Renal cortex interstitium (tissue), 11 donors: ENCODE measurements around the gene FOXO3. TPM values are rescaled to one million over a fixed set of nuclear protein-coding genes. Genes with fewer than 3 reads are reported as not detected.
"Not testable (repeated sequence)": the region's sequence is repeated elsewhere in the genome, so short reads cannot be mapped to it uniquely, and the experiment has no call there.

Experiments used
- DNase-seq, 11 donors: peaks; one replicate each; pipeline ENCODE4 v3.0.0-alpha.2; 2013; ENCODE audit warnings: low read depth in 9 of 11, low spot score in 4 of 11; ENCODE audit errors: extremely low read depth in 1 of 11
- polyA plus RNA-seq, 3 donors: library from polyadenylated mRNA; unstranded; fragments of 120-200 nt; gene quantifications; one replicate each; pipeline ENCODE4 v1.2.1, GENCODE V29; 2013; ENCODE audit not compliant: insufficient read length in 3 of 3

The FOXO3 gene
- polyA plus RNA-seq, 3 donors: 50.4 to 54.4 (median 50.6) TPM

DNA sequence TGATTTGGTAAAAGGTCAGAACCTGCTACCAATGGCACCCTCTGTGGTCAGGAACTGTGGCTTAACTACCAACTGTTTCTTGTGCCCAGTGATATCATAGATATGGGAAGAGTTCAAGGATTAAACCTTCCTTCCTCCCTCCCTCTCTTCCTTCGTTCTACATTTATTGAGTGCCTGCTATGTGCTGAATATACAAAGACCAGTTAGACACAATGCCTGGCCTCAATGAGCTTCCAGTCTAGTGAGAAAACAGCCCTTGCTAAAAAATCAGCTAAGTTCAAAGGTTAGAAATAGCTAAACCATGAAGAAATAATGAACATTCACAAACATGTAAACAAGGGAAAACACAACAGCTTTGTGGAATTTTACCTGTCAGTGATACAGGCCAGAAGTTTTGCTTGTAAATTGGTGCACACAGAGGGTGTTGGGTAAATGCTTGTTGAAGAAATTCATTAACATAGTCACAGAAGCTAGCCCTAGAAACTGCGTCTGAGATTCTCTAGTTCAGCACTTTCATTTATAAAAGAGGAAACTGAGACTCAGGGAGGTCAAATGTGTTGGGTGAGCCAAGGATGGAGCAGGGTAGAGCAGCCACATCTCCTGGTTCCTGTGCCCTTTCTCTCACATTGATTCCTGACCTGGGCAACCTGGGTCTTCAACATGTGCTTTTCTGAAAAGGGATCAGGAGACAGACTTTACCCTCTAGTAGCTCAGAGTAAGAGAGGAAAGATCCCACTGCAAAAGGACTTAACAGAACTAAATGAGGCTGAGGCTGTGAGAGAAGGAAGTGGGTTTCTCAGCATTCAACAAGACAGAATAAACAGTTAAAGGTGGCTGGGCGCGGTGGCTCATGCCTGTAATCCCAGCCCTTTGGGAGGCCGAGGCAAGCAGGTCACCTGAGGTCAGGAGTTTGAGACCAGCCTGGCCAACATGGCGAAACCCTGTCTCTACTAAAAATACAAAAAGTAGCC, 14.4 kb upstream of the FOXO3 start:
- DNase-seq: no peak

DNA sequence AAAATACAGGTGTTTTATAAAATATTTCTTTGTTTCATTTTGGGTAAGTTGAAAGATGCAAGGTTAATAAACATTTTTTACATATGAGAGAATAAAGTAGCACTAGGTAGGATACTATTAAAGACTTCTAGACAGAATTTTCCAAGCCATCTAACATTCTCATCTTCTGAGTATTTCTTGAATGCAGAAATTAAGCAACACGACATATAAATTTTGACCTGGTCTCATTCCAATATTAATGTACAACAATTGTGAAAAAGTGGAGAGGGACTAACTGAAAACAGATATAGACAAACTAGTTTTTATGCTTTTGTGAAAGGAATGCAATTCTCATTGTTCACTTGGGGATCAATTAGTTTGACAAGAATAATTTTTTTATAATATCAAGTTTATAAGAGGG, 11.5 kb upstream of the FOXO3 start:
- DNase-seq: no peak

DNA sequence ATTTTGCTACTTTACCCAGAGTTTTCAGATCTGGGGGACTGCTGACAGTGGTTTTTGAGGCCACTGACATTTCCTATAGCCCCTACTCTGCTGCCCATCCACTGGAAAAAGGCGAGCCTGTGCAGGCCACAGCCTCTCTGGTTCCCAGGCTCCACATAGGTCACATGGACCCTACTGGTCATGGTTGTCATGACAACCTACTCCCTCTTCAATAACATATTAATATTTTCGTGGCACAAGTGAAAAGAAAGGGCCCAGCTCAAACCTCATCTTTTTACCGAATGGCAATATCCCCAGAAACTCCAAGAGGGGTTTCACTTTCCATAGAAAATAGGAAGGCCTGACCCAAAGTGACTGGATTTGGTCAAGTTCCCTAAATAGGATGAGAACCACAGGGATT, 11.0 kb upstream of the FOXO3 start:
- DNase-seq: no peak

DNA sequence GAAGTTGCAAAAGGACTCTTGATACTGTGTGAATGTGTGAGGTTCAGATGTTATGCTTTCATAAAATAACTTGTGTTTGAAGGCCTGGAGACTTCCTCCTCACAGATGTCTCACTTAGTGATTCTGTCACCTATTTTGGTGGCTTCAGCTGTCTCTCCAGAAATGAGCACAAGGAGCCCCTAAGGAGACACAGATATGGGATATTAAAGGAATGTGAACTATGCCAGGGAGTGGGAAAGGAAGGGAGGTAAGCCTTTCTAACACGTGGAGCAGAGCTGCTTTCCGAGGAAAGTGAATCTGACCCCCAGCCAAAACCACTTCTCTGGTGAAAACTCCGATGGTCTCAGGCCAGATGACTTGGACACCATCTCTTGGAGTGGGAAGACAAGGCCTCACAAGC, 10.5 kb upstream of the FOXO3 start:
- DNase-seq: no peak

DNA sequence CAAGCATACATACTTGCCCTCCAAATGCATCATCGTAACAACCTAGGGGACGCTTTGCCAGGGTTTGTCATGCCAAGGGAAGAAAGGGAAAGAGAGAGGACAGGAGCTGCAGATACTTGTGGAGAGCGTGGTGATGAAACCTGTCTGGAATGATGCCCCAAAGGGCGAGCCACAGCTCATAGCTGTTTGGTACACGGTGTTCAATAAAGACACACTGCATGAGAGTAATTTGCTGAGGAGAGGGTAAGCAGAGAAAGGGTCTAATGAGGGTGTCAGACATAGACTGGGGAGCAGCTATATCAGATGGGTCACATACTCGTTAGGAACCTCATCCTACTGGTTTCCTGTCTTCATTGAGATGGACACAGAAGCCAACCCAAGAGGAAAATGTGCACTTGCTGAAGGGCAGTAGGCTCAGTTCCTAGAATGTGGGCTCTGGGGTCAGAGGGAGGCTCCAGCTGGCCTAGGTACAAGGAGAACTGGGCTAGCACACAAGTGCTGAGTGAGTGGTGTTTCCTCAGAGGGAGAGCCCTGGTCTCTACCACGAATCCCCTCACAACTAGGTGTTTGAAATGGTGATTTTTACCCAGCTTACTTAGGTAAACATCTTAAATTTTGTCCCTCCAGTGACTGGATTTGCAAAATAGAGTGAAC, 5.2 kb upstream of the FOXO3 start:
- no peak for DNase-seq

DNA sequence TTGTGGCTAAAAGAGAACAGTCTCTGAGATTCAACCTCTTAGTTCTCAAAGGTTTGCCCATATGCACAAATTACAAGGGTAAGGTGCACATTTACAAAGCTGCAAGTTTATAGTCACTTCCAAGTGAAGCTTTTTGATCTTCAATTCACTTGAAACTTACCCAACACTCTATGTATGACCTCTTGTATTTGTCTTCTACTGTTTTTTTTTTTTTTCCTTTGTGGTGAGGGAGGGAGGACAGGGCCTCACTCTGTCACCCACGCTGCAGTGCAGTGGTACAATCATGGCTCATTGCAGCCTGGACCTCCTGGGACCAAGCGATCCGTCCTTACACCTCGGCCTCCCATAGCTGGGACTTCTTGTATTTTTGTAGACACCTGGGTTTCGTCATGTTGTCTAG, 4.5 kb upstream of the FOXO3 start:
- no peak for DNase-seq

DNA sequence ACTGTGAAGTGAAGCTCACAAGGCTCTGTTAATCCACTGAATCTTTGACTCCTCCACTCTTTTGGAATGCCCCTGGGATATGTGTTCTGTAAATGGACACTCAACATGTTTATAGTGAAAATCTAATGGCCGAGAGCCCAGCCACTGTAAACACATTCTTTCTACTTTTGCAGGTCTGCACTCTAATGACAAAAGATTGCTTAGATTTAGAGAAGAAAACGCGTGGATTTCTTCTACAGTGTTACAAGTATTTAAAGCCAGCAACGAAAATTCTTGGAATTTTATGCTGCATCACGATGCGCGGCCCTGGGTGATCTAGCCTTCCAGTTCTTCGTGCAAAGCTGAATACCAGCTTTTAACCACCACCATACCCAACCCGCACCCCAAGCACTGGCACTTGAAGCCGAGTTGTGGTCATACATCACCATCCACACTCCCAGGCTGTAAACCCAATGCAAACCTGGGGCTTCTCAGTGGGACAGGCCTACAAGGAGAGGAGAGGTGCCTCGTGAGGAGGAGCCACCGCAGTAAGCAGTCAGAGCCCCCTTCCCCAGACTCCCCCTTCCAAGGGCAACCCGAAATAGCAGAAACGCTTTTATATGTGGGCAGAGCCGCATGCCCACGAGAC, 3.7 kb upstream of the FOXO3 start:
- peak in 1 of 11 donors; percentile 27 for DNase-seq

DNA sequence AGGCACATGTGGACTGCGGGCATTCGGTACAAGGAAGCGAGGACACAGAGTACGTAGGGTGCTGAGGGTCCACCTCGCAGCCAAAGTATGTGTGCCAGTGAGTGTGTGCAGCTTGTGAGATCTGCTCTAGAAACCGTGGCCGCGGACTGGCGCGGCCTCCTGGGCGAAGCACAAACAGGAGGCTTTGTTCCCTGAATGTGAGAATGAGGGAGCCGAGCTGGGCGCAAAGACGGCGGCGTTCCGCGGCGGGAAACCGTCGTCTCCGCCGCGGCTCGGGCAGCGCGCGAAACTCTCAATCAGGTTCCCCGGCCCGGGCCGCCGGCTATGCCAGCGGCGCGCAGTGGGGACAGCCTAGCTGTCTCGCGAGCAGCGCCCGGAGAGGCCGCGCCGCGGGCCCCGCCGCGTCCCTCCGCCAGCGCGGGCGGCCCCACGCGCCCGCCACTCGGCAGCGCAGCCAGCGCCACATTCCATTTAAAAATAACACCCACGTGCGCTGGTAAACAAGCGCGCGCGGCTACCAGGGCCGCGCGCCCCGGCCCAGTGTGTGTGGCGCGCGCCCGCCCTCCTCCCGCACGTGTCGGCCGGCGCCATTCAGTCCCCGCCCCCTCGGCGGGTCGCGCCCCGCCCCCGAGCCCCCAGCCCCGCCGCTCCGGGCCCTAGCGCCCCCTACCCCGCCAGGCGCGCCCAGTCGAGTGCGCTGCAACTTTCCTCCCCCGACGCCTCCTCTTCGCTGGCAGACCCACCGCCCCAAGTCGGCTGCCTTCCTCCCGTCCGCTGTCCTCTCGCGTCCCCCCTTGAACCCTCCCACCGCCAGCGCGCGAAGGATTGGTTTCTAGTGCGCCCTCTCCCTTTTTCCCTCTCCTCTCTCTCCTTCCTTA, 3.0 kb upstream of the FOXO3 start:
- peak in 7 of 11 donors; percentile 11 to 76 (median 67) for DNase-seq

DNA sequence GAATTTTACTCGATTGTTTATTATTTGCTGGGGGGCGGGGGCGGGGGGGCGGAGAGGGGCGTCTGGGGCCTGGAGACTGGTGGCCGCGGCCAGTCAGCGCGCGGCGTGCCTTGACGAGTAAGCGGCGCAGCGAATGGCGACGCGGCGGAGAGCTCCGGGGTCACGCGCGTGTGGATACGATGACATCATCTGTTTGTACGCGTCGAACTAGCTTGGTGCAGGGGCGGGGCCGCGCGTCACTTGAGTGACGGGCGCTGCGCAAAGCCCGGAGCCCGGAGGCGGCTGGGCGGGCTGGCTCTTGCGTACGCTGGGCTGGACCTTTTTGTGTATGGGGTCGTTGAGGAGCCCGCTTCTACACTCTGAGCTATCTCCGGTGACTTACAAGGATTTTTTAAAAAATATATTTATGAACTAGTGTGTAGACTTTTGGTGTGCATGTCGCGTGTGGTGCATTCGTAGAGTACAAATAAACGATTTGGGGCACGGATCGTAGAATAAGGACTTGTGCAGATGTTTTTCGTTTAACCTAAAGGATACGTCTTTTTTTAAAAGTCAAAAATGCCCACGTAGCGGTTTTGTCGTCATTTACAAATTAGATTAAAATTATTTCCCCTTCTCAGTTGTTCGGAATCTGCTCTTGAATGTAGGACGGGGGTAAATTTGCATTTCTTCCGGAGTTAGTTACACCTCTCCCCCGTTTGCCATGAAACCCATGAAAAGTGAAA, 2.2 kb upstream of the FOXO3 start:
- DNase-seq: peak; percentile 96 to 99 (median 98)

DNA sequence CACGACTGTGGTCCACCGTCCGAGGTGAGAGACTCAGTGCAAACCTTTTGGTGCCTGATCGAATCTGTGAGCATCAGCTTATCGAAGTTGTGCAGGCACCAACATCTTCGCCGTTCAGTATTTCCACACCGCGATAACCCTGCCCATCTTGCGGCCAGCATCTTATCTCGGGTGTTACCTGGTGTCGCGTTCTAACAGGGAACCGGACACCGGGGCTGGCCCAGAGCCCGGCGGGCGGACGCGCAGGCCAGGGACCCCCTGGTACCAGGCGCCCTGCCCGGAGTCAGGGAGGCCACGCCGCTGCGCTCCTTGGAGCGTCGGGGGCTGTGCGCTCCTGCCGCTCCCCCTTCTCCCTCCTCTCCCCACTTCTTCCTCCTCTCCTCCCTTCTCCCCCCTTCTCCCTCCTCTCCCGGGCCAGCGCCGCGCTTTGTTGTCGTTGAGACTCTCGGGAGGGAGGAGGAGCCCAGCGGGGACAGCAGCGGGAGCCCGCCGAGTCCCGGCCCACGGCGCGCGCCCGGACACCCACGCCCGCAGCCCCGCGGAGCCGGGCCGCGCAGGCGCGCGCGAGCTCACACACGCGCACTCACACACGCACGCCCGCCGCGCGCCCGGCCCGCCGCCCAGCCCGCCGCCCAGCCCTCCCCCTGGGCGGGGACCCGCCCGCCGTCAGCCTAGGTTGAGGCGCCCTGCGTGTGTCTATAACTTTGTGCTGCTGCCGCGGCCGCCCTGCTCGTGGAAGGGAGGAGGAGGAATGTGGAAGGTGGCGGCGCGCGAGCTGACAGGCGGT, 1.4 kb upstream of the FOXO3 start:
- peak in 9 of 11 donors; percentile 74 to 90 (median 85) for DNase-seq

DNA sequence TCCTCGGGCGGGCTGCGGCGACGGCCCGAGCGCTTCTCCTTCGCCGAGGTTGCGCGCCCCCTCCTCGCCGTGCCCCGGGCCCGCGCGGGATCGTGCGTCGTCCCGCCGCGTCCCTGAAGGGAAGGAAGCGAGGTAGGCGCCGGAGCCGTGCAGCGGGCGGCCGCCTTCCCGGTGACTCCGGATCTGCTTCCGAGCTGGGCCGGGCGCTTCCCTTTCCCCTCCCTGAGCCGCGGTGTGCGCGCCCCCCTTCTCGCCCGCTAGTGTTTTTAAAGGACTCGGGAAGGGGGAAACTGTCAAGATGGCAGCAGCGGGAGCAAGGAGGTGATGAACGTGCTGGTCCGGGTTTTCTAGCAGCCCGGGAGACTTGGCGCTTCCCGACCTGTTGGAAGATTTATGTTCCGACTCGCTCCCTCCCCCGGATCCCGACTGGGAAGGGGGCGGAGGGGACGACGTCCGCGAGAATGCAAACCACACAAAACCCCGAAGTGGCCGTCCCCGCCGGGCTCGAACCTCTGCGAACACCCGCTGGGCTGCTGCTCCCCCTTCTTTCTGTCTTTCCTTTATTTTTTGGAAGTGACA, 744 bp upstream of the FOXO3 start:
- peak in 8 of 11 donors; percentile 78 to 92 (median 88) for DNase-seq

DNA sequence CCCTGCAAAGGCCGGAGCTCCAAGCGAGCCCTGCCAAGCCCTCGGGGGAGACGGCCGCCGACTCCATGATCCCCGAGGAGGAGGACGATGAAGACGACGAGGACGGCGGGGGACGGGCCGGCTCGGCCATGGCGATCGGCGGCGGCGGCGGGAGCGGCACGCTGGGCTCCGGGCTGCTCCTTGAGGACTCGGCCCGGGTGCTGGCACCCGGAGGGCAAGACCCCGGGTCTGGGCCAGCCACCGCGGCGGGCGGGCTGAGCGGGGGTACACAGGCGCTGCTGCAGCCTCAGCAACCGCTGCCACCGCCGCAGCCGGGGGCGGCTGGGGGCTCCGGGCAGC, 561 bp downstream of the FOXO3 start:
- not testable (repeated sequence) for DNase-seq

DNA sequence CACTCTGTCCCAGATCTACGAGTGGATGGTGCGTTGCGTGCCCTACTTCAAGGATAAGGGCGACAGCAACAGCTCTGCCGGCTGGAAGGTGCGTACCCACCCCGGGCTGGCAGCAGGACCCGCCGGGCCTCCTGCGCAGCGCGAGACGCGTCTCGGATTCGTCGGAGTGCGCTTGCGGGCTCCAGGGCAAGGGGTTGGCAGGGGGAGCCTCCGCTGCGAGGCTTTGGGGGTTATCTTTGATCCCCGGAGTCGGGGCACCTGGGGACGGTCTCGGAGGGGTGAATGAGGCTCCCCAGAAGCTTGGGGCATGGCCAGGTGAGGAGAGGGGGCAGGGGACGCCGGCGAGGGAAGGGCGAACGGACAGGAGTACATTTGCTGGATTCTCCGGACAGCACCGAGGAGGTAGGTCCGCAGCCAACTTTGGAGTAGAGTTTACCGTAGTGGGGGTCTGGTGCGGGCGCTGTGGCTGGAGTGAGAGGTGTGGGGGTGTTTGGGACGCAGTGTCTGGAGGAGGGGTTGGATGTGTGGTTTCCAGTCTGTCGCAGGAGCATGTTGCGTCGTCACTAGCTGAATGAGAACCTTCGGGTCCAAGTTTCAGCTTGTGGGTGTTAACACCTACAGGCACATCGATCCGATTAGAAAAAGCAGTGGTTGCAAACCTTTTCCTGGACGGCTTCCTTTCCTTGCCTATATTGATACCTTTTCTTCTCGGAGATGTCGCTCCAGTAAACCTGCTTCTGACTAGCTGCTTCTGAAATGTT, 1.2 kb downstream of the FOXO3 start:
- DNase-seq: no peak

DNA sequence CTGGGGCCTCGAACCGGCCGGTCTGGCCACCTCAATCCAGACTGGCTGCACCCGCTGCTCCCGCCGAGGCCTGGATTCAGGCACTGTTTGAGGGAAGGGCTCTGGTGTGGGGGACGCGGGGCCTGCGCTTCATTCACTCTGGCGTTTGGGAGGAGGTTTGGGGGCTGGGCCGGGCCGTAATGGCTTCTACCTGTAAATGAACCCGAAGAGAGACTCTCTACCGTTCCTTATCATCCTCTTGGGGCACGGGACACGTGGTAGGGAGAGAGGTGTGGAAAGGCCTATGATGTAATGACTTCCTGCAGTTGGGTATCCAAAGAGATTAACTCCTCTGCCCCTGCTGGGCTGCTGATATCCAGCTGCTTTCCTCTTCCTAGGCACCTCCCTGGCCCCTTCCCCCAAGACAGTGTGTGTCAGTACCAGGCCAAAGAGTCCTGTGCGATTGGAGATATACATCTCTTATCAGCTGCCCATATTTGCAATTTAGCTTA, 1.8 kb downstream of the FOXO3 start:
- peak in 3 of 11 donors; percentile 44 to 70 (median 56) for DNase-seq

DNA sequence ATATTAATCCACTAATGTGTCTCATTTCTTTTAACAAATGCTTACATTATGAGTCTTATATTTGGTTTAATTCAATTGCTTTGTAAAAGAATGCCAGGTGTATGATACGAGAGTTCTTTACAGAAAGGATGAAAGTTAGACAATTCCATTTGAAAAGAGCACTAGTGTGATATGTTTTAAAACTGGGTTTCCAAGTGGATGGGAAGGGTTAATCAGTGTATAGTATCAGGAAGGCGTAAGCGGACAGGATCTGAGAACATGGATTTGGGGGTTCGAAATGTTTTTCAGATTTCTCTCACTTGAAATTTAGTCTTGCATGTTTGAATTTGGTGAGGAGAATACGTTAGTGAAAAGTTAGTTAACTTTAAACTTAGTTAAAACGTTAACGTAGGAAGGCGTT, 2.6 kb downstream of the FOXO3 start:
- DNase-seq: no peak

DNA sequence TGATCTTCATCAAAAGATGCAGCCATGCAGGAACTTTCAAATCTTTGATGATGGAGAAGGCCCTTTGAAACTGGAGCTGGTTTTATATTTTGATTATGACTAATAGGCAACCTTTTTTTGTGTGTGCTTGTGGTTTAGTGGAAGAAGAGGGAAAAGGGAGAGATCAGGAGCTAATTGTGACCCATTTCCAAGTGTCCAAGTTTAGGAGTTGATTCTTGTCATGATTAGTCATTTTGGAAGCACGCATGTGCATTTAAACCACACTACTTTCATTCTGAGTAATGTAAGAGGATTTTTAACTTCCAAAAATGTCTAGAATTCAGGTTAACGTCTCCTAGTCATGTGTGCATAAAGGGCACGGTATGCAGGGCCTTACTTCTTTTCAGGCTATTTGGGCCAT, 3.5 kb downstream of the FOXO3 start:
- DNase-seq: no peak
